ENCODE results near the gene CPSF3.
"Not testable (repeated sequence)": the region's sequence is repeated elsewhere in the genome, so short reads cannot be mapped to it uniquely, and the experiment has no call there.

CPSF3 gene

DNA sequence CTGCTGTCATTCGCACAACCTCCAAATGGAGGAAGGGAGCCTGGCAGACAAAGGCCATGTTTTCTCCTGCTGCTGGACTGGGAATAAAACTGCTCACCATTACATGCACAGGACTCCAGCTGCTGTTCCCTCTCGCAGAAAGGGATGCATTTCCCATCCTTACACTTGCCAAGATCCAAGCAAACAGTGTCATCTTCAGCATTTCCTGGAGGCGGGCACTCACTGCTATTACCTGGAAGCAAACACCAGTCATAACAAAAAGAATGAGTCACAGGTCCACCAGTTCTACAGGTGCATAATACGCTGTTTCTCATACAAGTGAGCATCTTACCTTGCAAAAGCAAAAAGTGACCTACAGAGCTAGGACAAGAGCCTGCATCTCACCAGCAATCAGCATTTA is 73.6 kb downstream of the CPSF3 start:
- in situ Hi-C loops (cut with HindIII; ENCODE audit: low sequenced_read_pairs), result no loop called here

DNA sequence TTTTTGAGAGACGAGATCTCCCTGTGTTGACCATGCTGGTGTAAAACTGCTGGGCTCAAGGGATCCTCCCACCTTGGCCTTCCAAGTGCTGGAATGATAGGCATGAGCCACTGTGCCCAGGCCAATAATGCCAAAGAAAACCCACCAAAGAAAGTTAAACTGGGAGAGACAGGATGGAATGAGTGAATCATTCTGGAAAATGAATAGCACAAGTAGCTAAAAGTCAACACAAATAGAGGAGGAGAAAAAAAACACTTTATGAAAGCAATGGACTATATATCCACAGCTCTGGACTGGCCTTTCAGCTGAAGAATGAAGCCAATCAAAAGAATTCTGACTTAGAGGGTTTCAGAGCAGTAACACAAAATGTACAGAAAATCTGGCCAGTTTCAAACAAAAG is 74.8 kb downstream of the CPSF3 start:
- in situ Hi-C loops (cut with HindIII; ENCODE audit: low sequenced_read_pairs), result no loop called here

GRCh38 chr2:9508931-9509330 is 85.5 kb downstream of the CPSF3 start:
- in situ Hi-C loops (cut with HindIII; ENCODE audit: low sequenced_read_pairs), result no loop called here

GRCh38 chr2:9513946-9514345 is 90.5 kb downstream of the CPSF3 start:
- in situ Hi-C loops (cut with HindIII; ENCODE audit: low sequenced_read_pairs), result not testable (repeated sequence)

GRCh38 chr2:9517118-9517782 is 93.8 kb downstream of the CPSF3 start:
- in situ Hi-C loops (cut with HindIII; ENCODE audit: low sequenced_read_pairs), result no loop called here

DNA sequence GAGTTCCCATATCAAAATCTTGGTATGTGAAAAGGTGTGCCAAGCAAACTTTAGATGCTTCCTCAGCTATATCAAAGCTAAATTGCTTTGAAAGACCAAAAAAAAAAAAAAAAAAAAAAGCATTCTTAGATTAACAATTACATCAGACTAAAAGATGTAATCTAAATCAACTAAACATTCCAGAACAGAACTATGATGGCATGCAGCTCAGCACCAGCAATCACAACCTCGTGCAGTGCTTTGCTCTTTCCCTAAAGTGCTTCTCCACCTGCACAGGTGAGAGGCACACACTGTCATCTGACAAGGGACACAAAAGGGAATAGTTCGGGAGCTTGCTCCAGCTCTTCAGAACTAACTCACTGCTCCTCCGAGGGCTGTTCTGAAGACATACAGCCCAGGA is 94.7 kb downstream of the CPSF3 start:
- in situ Hi-C loops (cut with HindIII; ENCODE audit: low sequenced_read_pairs), result no loop called here

DNA sequence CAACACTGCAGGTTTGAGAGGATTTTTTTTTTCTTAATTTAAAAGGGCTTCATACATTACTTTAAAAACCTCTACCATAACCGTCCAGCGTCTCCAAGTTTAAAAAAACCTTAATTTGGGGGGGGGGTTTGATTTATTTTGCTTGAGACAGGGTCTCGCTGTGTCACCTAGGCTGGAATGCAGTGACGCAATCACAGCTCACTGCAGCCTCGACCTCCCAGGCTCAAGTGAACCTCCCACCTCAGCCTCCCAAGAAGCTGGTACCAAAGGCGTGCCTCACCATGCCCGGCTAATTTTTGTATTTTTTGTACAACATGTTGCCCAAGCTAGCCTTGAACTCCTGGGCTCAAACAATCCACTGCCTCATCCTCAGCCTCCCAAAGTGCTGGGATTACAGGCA is 95.3 kb downstream of the CPSF3 start:
- in situ Hi-C loops (cut with HindIII; ENCODE audit: low sequenced_read_pairs), result no loop called here

DNA sequence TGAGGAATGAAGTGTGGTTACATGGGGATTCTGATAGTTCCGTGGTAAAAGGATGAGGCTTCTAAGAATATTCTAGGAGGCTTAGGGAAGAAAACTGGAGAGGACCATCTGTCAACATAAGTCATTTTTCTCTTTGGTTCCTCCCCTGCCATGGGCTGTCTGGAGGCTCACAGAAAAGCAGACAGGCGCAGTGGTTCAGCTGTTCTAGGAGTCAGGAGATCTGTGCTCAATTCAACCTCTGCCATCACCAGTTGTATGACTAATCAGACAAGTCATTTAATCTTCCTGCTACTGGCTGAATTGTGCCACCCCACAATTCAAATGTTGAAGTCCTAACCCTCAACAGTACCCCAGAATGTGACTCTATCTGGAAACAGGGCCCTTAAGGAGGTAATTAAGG is 95.8 kb downstream of the CPSF3 start:
- in situ Hi-C loops (cut with HindIII; ENCODE audit: low sequenced_read_pairs), result no loop called here
